ENCODE results near the gene TMEM72.

DNA sequence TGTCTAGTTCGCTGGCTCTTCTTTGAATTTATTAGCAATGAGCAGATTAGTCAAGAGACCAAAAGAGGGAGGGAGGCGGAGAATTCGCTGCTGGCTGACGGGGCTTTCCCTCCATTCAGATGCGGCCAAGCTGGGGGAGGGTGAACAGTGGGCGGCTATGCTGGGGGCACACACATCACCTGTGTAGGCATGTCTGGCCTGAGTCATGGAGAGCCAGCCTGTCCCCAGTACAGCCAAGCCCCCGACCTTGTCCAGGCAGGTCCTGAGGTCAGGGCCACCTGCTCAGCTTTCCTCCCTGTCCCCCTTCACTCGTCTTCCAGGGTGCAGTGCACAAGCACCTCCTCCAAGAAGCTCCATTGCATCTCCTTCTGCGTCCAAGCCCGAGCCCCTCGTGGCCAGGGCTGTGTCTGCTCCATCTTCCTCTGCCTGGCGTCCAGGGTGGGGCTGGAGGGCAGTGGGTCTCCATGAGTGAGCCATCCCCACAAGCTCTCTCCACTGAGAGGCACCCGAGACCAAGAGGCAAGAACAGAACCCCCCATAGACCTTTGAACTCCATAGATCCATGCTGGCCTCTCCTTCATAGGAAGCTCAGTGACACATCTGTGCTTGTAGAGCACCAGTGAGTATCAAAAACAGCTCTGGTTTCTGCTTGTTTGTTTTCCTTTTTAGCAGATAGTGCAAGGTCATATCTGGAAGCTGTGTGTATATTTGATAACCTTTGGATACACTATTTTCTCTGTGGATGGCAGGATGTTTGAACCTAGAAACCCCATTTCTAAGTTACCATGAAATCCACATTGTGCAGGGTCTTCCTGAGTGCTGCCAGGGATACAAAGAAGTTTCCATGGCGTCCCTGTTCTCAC lies 69.4 kb downstream of the TMEM72 start:
- TF ChIP-seq POLR2AphosphoS5 (IDR thresholded peaks at IDR 0.05; ENCODE audit: low read depth) (no peak), CREB1 (CRISPR knock-in tag; IDR thresholded peaks at IDR 0.05; ENCODE audit: low read depth) (no peak), EZH2 (IDR thresholded peaks at IDR 0.05; ENCODE audit: low read depth, unreplicated experiment) (no peak), CTCF (conservative IDR thresholded peaks at IDR 0.05; ENCODE audit: low read depth in 2 of 2) (no peak), ZNF331 (CRISPR knock-in tag; IDR thresholded peaks at IDR 0.05; ENCODE audit: low read depth) (no peak), REST (IDR thresholded peaks at IDR 0.05; ENCODE audit: unreplicated experiment) (no peak)

All from GM23338 (cell line).